B cell (primary cell): ENCODE results near the gene SAMD5.

Experiments
- CTCF ChIP-seq: fragments of 200-600 bp; IDR thresholded peaks from one replicate; pipeline ENCODE4 v1.8.0; 2022; ENCODE audit warnings: antibody characterized with exemption, mild to moderate bottlenecking
- EZH2 ChIP-seq: IDR thresholded peaks from 2 replicates; pipeline ENCODE4 v1.6.1; 2012; ENCODE audit warnings: borderline replicate concordance, low read depth, mild to moderate bottlenecking, moderate library complexity, low read length; ENCODE audit not compliant: insufficient read depth, poor library complexity, severe bottlenecking

GRCh38 chr6:147578159-147578558 lies 69.7 kb downstream of the SAMD5 start:
- TF ChIP-seq CTCF (no peak), EZH2 (no peak)
